Right lobe of liver (tissue), 6 donors: ENCODE results near the gene LTBR. TPM values are rescaled to one million over a fixed set of nuclear protein-coding genes. Genes with fewer than 3 reads are reported as not detected.

Experiments
- ATAC-seq, 4 donors: fragments of 200-7000 bp; cut with Tn5 transposase; one replicate each; pipeline ENCODE4 v1.9.1; 2020; ENCODE audit warnings: mild to moderate bottlenecking in 4 of 4, moderate library complexity in 4 of 4
- DNase-seq, 3 donors: peaks; one replicate each; pipeline ENCODE4 v3.0.0-alpha.2; 2020
- H3K27ac ChIP-seq, 3 donors: fragments of 200-600 bp; one replicate each; pipeline ENCODE4 v1.8.0; 2022
- H3K27me3 ChIP-seq, 2 donors: fragments of 200-600 bp; one replicate each; pipeline ENCODE4 v1.8.0; 2022
- H3K36me3 ChIP-seq, 4 donors: fragments of 200-600 bp; sonication (generic) in 1 of 4; one replicate each; pipeline versions ENCODE4 v1.5.1 to v1.8.0; 2017 to 2022; ENCODE audit warnings: control low read depth in 1 of 4
- H3K4me1 ChIP-seq, 4 donors: fragments of 200-600 bp; sonication (generic) in 1 of 4; one replicate each; pipeline versions ENCODE4 v1.5.1 to v1.8.0; 2017 to 2022; ENCODE audit warnings: control low read depth in 1 of 4
- H3K4me3 ChIP-seq, 3 donors: fragments of 200-600 bp; one replicate each; pipeline ENCODE4 v1.8.0; 2022
- H3K9me3 ChIP-seq, 4 donors: fragments of 200-600 bp; sonication (generic) in 1 of 4; one replicate each; pipeline versions ENCODE4 v1.5.1 to v1.8.0; 2017 to 2022; ENCODE audit warnings: control low read depth in 1 of 4
- CTCF ChIP-seq, 4 donors: fragments of 200-600 bp in 3 of 4; fragments of 450-650 bp in 1 of 4; IDR thresholded peaks; one replicate each; pipeline versions ENCODE4 v1.5.1 to v1.8.0; 2016 to 2022; ENCODE audit warnings: antibody characterized with exemption in 4 of 4, mild to moderate bottlenecking in 2 of 4
- POLR2A ChIP-seq: fragments of 450-650 bp; IDR thresholded peaks from one replicate; pipeline ENCODE4 v1.6.1; 2017; ENCODE audit warnings: antibody characterized with exemption, mild to moderate bottlenecking
- WGBS: methylation state at CpG from one replicate; pipeline ENCODE4 v1.1.6; 2018; ENCODE audit warnings: low coverage, low lambda C conversion rate; ENCODE audit not compliant: insufficient coverage; ENCODE audit errors: missing lambda C conversion rate; 5-methylcytosine and 5-hydroxymethylcytosine counted together
- intact Hi-C, 2 donors: fragments of 100-400 bp; cut with DNase I; formaldehyde crosslinking; loops; one replicate each; pipeline versions ENCODE4 v1.11.2 to v1.14.1; 2022
- total RNA-seq, 6 experiments: library from RNA; depleted of rRNA in 2 of 6; stranded (reverse); fragments of >200 nt in 2 of 6; fragmentation: NEBNext Ultra II Directional in 3 of 6; extraction: Animal tissue kit (Norgen Biotek cat#: 25700) in 3 of 6; gene quantifications; one replicate each; pipeline versions ENCODE4 v1.1.0 to v1.2.4, GENCODE V29; 2016 to 2023
- donor health status: DM: no; HTN: yes; CAD: no.
- donor health status: DM: no; HTN: no; CAD: no.
- donor health status: DM: no; HTN: no; CAD: no.
- donor health status: DM: no; HTN: yes; CAD: no.
- donor health status: DM: no; HTN: yes; CAD: no.

Gene LTBR
- total RNA-seq, 6 experiments from 2014 or later: 83.8 to 235 (median 103) TPM

GRCh38 chr12:6370576-6370935 is 13.4 kb upstream of the LTBR start:
- no peak overlapping the region for H3K4me3 ChIP-seq
- no peaks in the 10 kb centered on the region for H3K36me3 ChIP-seq

GRCh38 chr12:6370994-6371754 is 12.8 kb upstream of the LTBR start:
- intact Hi-C loops: no loop called here
- peak in 2 of 3 donors; percentile 61 for DNase-seq
- Histone ChIP-seq H3K27me3 (no peaks in the 10 kb centered on the region), H3K36me3 (no peaks in the 10 kb centered on the region), H3K4me3 (no peak overlapping the region), H3K27ac (no peak overlapping the region), H3K4me1 (peaks cover 0 to 14% (median 5%) of the 10 kb centered on the region in 4 donors), H3K9me3 (no peaks in the 10 kb centered on the region)
- TF ChIP-seq CTCF (IDR thresholded peaks at IDR 0.05) (peak; percentile 18 to 28 (median 23)), POLR2A (no peak)
- 54% methylated on average over 11 of the region's 15 CpGs for WGBS
- ATAC-seq: peak; percentile 44 to 55 (median 50)

More at GRCh38 chr12:6370576-6370935, 13.4 kb upstream of the LTBR start:
- TF ChIP-seq POLR2A: no peak
- TF ChIP-seq CTCF (IDR thresholded peaks at IDR 0.05): no peak
- intact Hi-C loops: no loop called here
- ATAC-seq (no peak), DNase-seq (peak in 1 of 3 donors; percentile 43)
- no peak overlapping the region for H3K27ac ChIP-seq
- 50% methylated on average over 1 of the region's 4 CpGs for WGBS
- no peaks in the 10 kb centered on the region for H3K9me3 ChIP-seq
- peaks cover 0 to 14% (median 4%) of the 10 kb centered on the region in 4 donors for H3K4me1 ChIP-seq
- H3K27me3 ChIP-seq: no peaks in the 10 kb centered on the region

GRCh38 chr12:6372403-6373003 is 11.5 kb upstream of the LTBR start:
- Histone ChIP-seq H3K27ac (peak overlapping the region in 1 of 3 donors; percentile 33), H3K4me3 (no peak overlapping the region)
- no peak for ATAC-seq

More at GRCh38 chr12:6372403-6373003, 11.5 kb upstream of the LTBR start:
- no peak for DNase-seq
- WGBS: 45% methylated on average over 8 of the region's 8 CpGs
- peaks cover 0 to 27% (median 12%) of the 10 kb centered on the region in 4 donors for H3K4me1 ChIP-seq
- H3K27me3 ChIP-seq: no peaks in the 10 kb centered on the region
- no peaks in the 10 kb centered on the region for H3K36me3 ChIP-seq
- intact Hi-C loops: no loop called here
- H3K9me3 ChIP-seq: no peaks in the 10 kb centered on the region
- TF ChIP-seq POLR2A (no peak), CTCF (IDR thresholded peaks at IDR 0.05) (no peak)
